ENCODE data around the gene PRKAB1.

Gene PRKAB1

DNA sequence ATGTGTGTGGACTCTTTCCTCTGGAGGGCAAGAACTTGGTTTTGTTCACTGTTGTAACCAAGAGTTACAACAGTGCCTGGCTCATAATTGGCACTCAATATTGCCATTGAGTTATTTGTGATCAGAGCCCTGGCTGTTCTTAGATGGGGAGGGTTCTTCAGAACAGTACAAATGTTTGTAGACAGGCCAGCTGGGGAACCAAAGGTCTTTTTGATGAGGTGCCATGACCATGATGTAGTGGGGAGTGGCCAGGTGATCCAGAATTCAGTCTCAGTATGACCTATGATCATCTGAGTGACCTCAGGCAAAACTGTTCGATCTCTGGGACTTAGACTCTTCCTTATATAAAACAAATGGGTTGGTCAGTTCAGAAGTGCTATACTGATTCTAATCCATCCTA lies 3.3 kb upstream of the PRKAB1 start:
- DNase-seq = no peak

DNA sequence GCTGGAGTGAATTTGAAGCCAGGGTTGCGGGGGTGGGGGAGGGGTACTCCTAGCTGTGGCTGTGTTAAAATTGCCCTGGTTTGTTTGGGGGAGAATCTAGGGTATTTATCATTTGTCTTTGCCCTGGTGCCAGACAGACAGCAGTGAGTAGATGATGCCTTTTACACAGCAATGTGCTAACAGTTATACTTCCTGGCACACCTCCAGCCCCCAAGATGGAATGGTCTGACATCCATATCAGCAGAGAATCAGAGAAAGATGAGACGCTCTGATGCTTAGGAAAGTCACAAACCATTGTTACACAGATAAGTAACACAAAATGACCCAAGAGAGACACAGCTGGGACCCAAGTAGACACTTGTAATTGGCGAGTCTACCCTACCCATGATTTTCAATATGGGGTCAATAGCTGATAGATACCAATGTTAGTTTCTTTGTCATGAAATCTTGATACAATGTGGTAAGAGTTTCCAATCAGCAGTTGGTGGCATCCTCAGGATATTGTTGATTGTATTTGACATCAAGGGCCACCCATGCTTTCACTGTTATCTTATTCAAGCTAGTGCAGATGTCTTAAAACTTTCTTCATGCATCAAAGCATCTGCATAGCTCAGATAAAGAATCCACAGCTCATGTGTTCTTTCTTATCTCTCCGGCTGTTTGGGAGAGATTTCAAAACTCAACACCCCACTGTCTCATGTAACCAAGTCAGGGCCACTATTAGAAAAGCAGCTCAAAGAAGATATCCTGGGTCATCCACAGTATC lies 2.6 kb upstream of the PRKAB1 start:
- no peak for DNase-seq

DNA sequence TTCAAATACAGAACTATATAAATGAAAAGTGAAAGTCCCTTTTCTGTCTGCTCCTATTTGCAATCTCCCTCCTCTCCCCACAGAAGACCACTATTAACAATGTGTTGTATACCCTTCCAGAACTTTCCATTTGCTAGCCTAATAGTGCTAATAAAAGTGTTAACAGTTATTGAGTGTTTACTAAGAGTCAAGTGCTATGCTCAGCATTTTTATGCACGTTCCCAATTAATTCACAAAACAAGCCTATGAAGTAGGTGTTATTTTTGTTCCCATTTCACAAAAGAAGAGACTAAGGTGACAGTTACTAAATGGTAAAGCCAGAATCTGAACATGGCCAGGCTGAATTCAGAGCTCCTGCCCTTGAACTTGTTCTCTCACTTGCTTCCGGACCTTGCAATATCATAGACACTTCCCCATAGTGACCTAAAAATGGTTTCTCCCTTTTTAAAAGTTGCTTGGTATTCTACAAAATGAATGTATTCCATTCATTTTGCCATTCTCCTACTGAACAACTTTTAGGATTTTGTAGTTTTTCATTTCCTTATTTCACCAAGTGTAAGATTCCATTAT lies 1.6 kb upstream of the PRKAB1 start:
- DNase-seq = no peak

DNA sequence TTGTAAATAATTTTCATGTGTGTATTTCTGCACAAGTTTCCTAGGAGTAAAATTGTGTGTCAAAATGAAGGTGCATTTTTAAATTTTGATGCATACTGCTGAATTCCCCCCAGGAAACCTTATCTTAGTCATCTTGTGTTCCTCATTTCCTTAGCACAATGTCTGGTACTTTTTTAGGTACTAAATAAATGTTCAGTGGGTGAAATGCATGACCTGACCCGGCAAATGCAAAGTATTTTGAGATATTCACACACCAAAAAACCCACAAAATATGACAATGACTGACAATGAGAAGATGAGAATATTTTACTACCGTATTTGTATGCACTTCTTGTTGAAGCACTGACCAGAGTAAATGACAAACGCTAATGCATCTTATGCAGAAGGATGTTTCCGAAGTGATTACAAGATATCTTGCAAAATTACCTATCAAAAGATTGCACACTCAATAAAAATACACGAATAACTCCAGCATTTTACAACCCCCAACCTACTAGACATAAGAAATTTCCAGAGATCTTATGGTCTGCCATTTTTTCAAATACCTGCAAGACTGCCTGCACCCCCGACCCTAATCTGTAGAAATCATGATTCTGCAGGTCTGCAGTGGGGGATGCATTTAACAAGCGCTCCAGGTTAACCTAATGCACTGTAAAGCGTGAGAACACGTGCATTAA lies 895 bp upstream of the PRKAB1 start:
- peak; percentile 82 for DNase-seq

DNA sequence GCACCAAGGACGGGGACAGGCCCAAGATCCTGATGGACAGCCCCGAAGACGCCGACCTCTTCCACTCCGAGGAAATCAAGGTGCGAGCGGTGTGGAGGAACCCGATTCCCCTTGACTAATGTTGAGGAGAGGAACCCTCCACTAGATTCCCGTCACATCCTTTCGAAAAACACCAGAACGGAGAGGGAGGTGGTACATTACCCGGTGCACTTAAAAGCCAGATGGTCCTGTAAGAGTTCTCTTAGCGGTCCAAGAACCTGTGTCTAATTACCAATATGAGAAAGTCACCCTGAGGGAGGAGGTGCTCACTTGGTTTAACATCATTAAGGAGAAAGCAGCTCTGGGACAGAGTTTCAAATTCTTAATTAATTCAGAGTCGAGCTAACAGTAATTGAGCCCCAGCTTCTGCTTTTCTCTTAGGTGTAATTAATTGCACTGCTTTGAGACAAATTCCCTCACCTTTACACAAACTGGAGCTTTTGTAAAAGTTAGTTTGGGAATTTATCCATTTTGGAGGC lies 450 bp downstream of the PRKAB1 start:
- no peak for DNase-seq

DNA sequence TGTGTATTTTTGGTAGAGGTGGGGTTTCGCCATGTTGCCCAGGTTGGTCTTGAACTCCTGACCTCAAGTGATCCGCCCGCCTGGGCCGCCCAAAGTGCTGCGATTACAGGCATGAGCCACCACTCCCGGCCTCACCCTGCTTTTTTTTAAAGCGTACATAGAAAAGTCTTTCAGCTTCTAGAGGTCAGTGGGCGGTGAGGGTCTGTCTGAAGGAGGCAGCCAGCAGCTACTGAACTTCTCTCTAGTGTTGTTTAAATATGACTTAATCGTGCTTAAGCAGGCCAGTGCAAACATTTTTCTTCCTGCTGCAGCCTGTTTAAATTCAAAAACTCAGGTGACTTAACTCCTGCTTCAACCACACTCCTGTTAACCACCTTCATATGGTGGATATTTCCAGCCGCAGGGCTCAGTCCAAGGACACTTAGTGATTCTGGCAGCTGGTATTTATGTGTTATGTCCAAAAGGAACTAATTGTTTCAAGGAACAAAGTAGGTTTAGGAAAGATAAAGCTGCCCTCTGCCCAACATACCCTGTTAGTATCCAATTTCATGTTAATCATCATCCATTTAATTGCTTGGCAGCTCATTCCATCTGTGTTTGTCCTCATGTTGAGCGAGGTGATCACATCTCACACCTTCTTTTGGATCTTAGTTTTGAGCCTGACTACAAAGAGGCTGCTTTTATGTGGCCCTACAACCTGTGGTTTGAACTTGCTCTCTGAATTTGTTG lies 2.0 kb downstream of the PRKAB1 start:
- peak; percentile 76 for DNase-seq

DNA sequence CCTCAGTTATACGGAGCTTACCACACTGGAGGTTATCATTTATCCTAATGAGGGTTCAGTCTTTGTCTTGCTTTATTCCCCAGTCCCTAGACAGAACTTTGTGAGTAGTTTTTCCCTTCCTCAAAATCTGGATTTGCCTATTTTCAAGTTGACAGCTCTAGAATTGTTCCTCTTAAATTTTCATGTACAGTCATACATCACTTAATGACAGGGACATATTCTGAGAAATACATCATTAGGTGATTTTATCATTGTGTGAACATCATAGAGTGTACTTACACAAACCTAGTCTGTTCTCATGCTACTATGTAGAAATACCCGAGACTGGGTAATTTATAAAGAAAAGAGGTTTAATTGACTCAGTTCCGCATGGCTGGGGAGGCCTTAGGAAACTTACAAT lies 3.1 kb downstream of the PRKAB1 start:
- DNase-seq = no peak

DNA sequence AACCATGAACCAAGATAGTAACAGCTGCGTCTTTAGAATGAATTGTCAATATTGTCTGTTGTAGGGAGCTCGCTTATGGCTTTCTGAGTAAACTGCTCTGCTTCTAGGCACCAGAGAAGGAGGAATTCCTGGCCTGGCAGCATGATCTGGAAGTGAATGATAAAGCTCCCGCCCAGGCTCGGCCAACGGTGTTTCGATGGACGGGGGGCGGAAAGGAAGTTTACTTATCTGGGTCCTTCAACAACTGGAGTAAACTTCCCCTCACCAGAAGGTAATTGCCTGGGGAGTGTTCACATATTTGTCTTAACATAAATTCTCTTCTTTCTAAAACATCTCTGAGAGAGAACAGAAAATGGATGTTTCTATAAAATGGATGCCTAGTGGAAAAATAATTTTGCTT lies 4.3 kb downstream of the PRKAB1 start:
- no peak for DNase-seq

DNA sequence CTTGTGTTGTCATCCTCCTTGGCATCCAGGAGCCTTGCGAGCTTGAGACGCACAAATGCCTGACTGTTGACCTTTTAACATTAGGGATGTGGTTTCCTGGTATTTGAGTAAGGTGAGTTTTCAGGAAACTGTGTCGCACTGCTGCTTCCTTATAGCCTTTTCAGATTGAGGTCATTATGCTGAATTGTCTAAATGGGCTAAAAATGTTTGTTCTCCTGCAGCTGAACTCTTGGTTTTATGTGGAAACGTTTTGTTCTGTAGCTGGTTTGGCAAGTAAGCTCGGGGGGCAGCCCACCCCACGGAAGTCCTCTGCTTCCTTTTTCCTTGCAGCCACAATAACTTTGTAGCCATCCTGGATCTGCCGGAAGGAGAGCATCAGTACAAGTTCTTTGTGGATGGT lies 5.7 kb downstream of the PRKAB1 start:
- no peak for DNase-seq

DNA sequence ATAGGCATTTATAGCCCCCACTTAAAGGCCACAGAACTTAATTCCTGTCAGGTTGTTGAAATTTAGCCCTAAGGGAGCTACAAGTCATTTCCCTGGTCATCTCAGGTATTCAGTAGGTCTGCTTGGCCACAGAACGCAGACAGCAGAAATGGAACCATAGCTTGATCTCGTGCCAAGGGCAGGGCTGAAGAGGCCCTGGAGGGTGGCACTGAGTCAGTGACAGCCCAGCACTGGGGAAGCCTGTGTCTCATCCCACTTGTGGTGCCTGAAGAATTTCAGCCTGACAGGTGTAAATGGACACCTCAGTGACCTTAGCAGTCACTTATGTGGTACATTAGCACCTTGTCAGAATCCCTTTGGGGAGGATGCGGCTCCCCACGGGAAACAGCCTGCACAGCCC lies 6.6 kb downstream of the PRKAB1 start:
- DNase-seq = no peak

DNA sequence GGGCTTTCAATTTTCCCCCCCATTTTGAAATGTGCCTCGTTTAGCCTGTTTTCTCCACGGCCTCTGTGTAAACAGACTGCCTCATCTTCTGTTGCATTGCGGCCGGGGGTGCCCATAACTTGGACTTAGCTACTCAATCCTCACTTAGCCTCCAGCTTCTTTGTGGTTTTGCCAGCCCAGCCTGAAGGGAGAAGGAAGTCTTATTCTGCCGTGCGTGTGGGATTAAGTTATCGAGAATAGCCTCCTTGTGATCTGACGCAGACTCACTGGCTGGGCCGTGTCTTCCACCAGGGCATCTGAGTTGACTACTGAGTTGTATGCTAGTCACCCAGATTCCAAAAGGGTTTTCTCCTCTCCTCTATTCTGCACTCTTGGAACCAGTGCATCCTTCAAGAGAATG lies 8.1 kb downstream of the PRKAB1 start:
- DNase-seq = no peak

DNA sequence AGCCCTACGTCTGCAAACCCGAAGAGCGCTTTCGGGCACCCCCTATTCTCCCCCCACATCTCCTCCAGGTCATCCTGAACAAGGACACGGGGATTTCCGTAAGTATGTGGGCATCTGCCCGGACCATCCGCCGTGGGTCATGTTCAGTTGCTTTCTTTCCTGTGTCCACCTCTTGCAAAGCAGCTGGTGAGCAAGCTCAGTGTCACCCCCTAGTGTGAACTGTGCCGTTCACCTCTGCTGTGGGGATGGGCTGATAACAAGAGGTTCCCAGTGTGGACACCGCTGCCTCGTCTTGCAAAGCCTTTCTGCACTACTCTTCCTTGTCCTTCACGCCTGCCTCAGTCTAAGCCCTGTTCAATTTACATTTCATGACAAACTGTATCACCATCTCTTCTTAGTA lies 8.6 kb downstream of the PRKAB1 start:
- DNase-seq = no peak

DNA sequence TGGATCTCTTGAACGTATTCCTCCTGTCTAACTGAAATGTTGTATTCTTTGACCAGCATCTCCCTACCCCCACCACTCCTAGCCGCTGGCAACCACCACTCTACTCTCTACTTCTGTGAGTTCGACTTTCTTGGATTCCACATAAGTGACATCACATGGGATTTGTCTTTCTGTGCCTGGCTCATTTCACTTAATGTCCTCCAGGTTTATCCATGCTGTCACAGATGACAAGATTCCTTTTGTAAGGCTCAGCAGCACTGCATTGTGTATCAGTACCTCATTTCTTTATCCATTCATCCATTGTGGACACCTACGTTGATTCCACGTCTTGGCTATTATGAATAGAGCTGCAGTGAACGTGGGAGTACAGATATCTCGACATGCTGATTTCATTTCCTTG lies 10.5 kb downstream of the PRKAB1 start:
- no peak for DNase-seq

DNA sequence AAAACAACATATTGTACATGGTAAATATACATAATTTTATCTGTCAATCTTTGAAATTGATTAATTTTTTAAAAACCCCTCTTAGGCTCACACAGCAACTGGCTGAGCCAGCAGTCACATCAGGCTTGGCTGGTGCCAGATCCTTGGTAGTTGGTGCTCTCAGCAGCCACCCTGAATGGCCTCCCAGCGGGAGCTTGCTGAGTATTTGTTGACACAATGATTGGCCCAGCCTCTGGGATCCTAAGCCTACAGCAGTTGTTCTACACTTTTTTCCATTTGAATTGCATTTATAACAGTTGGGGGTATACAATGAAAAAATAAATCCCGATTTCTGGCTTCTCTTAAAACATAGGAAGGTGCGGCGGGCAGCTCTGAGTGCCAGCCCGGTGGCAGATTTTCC lies 11.1 kb downstream of the PRKAB1 start:
- peak; percentile 94 for DNase-seq

DNA sequence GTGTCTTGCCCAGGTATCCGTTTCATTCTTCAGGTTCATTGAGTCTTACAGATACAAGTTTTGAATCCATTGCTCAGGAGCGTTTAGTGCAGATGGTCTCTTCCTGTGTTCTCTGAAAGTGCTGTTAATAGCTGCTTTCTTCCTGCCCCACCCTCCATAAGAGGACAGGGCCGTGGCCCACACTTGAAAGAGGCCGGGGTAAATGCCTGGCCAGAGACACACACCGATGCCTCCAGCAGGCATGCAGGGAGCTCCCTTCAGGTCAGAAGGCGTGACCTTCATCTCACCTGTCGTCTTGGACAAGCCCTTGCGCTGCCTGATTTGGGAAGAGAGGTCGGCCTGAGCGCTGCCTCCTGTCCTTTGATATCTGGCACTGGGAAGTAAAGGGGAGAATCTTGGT lies 11.6 kb downstream of the PRKAB1 start:
- peak; percentile 65 for DNase-seq

DNA sequence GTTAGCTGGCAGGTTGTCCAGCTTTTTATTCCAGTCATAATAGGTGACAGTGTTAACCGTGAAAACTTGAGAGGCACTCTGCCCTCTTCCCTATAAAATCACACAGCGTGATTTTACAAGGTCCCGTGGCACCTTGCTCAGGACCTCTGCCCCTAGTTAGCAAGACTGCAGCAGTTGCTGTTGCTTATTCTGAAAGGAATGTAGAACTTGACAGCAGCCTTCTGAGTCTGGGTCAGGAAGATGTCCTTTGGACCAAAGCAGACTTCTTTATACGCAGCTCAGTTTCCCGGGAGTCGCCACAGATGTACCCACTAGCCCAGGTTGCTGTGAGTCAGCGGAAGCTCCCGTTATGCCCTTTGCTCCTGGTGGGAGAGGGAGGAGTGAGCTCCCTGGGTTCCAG lies 13.2 kb downstream of the PRKAB1 start:
- DNase-seq = no peak

DNA sequence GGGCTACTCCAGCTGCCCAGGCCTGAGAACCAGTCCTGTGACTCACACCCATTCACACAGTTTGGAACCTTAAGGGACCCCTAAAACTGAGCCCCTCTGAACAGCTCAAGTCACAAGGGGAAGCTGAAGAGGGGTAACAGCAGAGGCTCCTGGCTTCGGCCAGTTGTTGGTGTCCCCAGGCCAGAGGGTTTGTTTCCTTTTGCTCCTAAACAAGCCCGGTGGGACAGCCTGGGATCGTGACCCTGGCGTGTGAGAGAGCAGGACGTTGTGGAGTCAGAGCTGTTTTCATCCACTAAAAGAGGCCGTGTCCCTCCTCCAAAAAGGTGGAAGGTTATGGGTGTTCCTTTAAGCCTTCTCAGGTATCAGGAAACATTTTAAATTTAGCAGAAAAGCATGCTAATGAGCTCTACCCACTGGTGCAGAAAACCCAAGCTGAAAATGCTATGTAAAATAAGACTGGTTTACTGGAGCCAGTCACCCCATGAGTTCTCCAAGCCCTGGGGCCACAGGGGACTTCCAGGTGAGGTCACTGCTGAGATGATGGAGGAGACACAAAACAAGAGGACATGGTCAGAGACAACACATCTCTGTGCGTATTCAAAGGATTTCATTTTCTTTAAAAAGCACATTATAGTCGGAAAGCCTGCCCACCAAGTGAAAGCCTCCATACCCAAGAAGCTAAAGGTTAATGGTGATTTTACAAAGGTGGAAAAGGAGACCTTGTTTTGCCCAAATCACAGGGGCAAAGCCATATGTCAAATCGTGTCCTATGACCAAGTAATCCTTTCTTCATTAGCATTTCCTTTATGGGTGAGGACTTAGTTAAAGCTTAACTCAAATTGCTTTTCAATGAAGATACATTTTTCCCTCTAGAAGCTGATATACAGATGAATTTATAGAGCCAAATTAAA lies 14.1 kb downstream of the PRKAB1 start:
- no peak for DNase-seq

DNA sequence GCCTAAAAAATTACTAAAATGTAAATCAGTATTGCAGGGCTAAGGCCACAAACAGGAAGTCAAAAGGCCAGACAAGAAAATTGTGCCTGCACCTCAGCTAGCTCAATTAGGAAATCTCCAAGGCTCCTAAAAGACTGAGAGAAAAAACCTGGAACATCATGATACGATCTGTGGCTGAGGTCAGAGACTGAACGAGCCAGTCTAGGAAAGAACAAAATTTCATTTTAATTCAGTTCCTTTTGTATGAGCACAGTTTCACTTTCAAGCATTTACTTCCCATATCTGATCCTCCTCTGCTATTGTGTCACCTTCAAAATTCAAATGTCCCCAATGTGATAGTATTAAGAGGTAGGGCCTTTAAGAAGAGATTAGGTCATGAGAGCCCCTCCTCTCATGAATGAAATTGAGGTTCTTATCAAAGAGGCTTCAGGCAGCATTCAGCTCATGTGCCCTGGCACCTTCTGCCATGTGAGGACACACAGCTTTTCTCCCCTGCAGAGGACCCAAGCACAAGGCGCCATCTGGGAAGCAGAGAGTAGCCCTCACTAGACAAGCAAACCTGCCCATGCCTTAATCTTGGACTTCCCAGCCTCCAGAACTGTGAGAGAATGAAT lies 14.8 kb downstream of the PRKAB1 start:
- no peak for DNase-seq

DNA sequence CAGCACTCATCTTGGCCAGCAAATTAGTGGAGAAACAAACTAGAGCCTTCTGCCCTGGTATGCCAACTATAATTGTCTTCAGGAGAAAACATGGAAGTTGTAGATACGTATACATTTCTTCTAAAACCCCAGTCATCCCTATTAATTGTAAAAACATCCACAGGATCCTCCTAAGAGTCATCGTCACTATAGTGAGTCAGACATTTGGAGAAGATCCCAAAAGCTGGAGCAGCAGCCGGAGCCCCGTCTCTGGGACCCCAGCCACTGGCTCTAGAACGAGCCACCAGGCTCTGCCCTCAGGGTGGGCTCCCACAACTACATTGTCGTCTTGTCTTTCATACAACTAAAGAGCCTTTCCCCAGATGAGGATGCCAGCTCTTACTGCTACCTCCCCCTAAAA lies 15.5 kb downstream of the PRKAB1 start:
- DNase-seq = no peak

DNA sequence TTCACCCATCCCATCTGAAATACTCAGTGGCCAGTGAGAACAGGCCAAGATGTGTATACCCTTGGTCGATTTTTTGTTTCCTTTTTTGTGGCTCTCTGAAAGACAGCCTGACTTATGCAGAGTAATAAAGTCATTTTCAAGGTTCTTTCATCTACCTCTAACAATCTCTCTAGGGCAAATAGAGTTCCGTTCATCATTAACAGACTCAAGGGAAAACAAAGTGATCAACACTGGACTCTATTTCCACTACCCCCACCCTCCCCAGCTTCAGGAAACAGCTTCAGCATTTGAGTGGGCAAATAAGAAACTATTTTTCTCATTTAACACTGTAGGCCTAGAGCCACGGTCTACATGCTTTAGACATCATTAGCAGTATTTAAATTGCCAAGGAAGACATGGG lies 15.9 kb downstream of the PRKAB1 start:
- no peak for DNase-seq

DNA sequence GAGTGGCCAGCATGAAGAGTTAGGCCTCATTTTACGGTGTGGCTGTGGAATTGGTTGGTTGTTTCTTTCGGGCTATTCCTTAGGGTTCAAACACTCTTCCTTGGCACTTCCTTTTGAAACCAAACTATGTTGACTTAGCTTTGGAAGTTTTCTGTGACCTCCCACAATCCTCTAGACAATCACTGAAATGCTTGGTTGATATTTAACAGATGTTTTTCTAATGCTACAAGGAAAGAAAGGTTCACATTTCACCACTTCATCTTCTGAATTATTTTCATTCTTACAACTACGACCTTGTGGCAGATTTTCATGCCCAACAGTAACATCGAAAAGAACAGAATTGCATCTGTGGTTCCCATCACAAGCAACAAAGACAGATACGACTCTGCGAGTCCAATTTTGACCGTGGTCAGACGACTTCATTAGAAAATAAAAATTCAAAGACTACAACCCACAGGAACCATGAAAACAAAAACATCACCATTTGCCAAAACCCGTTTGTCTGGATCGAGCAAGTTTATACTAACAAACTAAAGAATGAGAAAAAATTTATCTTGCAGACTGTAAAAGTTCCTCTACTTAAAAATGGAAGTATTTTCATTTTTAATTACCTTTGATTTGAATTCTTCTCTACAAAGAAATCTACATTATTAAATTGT lies 16.9 kb downstream of the PRKAB1 start:
- no peak for DNase-seq
